ENCODE results near the gene MTUS2. TPM values are rescaled to one million over a fixed set of nuclear protein-coding genes. Genes with fewer than 3 reads are reported as not detected.

Gene MTUS2
- total and polyA plus RNA-seq, 2 of the 8 experiments (the other 6 are each of a cell fraction or from before 2014, with no cell fraction given), result 0.18 to 0.80 TPM

DNA sequence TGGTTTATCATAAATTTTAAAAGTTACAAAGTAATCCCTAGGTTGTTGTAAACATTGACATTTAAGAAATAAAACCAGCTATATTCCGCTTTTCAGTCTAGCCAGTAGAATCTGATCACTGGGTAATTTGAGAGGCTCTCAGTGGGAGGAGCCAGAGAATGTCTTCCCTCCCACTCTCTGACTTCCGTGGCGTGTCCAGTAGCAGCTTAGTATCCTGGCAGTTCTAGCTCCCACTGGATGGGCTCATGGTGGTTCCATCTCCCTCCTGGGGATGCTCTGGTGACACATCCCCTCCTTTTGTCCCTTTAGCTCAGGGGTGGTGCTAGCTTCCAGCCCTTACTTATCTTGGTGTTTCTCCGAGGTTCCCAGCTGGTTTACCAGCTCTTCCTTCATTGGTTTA, 34.5 kb downstream of the MTUS2 start:
- Histone ChIP-seq H4K91ac (replicated peaks; ENCODE audit: insufficient read length, low read length) (no peak overlapping the region), H3K79me2 (ENCODE audit: control insufficient read depth in 1 of 2, insufficient read depth in 2 of 2, low read length in 2 of 2) (no peaks in the 10 kb centered on the region), H3K4me3 (ENCODE audit: extremely low read depth in 1 of 4, insufficient read depth in 2 of 4, low read depth in 3 of 4, low read length in 4 of 4) (no peak overlapping the region), H3K23me2 (ENCODE audit: low read depth, low read length) (no peaks in the 10 kb centered on the region), H3K23ac (ENCODE audit: insufficient read length) (no peak overlapping the region), H3K27me3 (replicated peaks in 1 of 4; ENCODE audit: control insufficient read depth in 3 of 4, extremely low read depth in 1 of 4, insufficient read depth in 3 of 4, low read length in 3 of 4) (no peaks in the 10 kb centered on the region), H3K18ac (ENCODE audit: extremely low read depth, low read length) (no peak overlapping the region), H2BK5ac (ENCODE audit: low read depth, low read length) (no peak overlapping the region), H2BK120ac (replicated peaks; ENCODE audit: low read depth, low read length) (no peak overlapping the region), H2BK15ac (ENCODE audit: low read length) (no peak overlapping the region), H3K27ac (ENCODE audit: low read depth, low read length) (no peak overlapping the region), H3K4ac (replicated peaks; ENCODE audit: insufficient read length, low read depth, low read length) (no peak overlapping the region), H4K20me1 (replicated peaks in 1 of 2; ENCODE audit: control insufficient read depth in 1 of 2, insufficient read depth in 2 of 2, low read length in 2 of 2) (no peaks in the 10 kb centered on the region), H3K56ac (replicated peaks; ENCODE audit: insufficient read length, low read depth, low read length) (no peak overlapping the region), H2AK5ac (ENCODE audit: low read depth, low read length) (no peak overlapping the region), H4K8ac (ENCODE audit: extremely low read depth, insufficient read depth, low read length) (no peak overlapping the region), H3K79me1 (ENCODE audit: low read depth, low read length) (no peaks in the 10 kb centered on the region), H3K4me2 (ENCODE audit: insufficient read depth in 1 of 2, low read depth in 2 of 2, low read length in 2 of 2) (no peak overlapping the region), H3K4me1 (replicated peaks in 1 of 4; ENCODE audit: control insufficient read depth in 3 of 4, insufficient read depth in 4 of 4, low read length in 3 of 4) (no peaks in the 10 kb centered on the region), H2BK12ac (ENCODE audit: low read depth, low read length) (no peak overlapping the region), H4K5ac (ENCODE audit: insufficient read length, low read depth, low read length) (no peak overlapping the region), H3K14ac (ENCODE audit: insufficient read length) (no peak overlapping the region), H3K9ac (replicated peaks in 1 of 4; ENCODE audit: extremely low read depth in 1 of 4, low read depth in 3 of 4, low read length in 3 of 4) (no peak overlapping the region), H2BK20ac (ENCODE audit: low read length) (no peak overlapping the region), H2AFZ (ENCODE audit: low read length) (no peak overlapping the region), H3K9me3 (ENCODE audit: insufficient read depth in 2 of 2, low read depth in 1 of 2, low read length in 1 of 2) (no peaks in the 10 kb centered on the region), H3K36me3 (ENCODE audit: control insufficient read depth in 2 of 4, insufficient read depth in 4 of 4, low read length in 3 of 4) (no peaks in the 10 kb centered on the region)
- FAIRE-seq (no peak), DNase-seq (ENCODE audit: low read depth in 1 of 2, low spot score in 2 of 2) (no peak)
- WGBS, 2 experiments (ENCODE audit: extremely low coverage in 1 of 2, insufficient coverage in 1 of 2, insufficient read length in 1 of 2, insufficient replicate concordance in 2 of 2, low coverage in 1 of 2, low lambda C conversion rate in 2 of 2, missing lambda C conversion rate in 1 of 2), result 78% methylated on average over 4 of the region's 4 CpGs; no CpG with 5 or more reads in 1 of the 2 experiments
- TF ChIP-seq HDAC2 (IDR thresholded peaks at IDR 0.05; ENCODE audit: borderline replicate concordance in 1 of 2, low read depth in 2 of 2, low read length in 2 of 2) (no peak), SIX5 (IDR thresholded peaks at IDR 0.05; ENCODE audit: low read depth, low read length) (no peak)
- CTCF ChIA-PET (ENCODE audit: partially characterized antibody), result interaction anchor here (0.7 to 2.1 kb wide), 4 partner anchors 10 to 196 kb away, joined by 3 to 9 read pairs (median 3); partner anchors contain the start of gene MTUS2
- POLR2A ChIA-PET (ENCODE audit: partially characterized antibody), result interaction anchor here (0.7 kb wide), 1 partner anchor 9 kb away, joined by 3 read pairs; no protein-coding TSS in a partner anchor
